Heart left ventricle (tissue), 13 donors: Measurements from ENCODE around the gene RAG1.

ENCODE experiments used
- CTCF ChIP-seq, 12 donors: fragments of 200-600 bp; sonication (generic) in 4 of 12; IDR thresholded peaks; one replicate each; pipeline versions ENCODE4 v1.5.0 to v1.8.0; 2018 to 2022; ENCODE audit warnings: antibody characterized with exemption in 12 of 12, mild to moderate bottlenecking in 5 of 12
- POLR2A ChIP-seq, 2 donors: fragments of 450-650 bp; IDR thresholded peaks; one replicate each; pipeline ENCODE4 v1.6.1; 2017; ENCODE audit warnings: antibody characterized with exemption in 2 of 2, mild to moderate bottlenecking in 2 of 2, moderate library complexity in 2 of 2
- donor health status: ischemic (EF 13 %, LVEDD 7.1; RV severe dilation, severe dysfunction).
- donor health status: DM: no; HTN: yes; CAD: no.
- donor health status: DM: no; HTN: no; CAD: no.
- donor health status: ischemic (EF 25% LVEDD 6.9; RV normal size, moderate dysfunction).
- donor health status: ischemic (EF 25% LVEDD 5.7; RV mildly dilated, moderate dysfunction).
- donor health status: ischemic (EF 35%, LVEDD 5.7; RV mildly dilated, moderate dysfunction).
- donor health status: nonischemic (EF 11% LVEDD 7.7; RV severe dilation, severe dysfunction).
- donor health status: DM: yes; HTN: yes; CAD: no.
- donor health status: PGD.
- donor health status: ischemic (EF 29% LVEDD 5.4; RV normal size, mild dysfunction).
- donor health status: nonischemic (EF 23%, LVEDD 6.1; RV moderate dilation, normal function).

GRCh38 chr11:36623494-36623893 lies 55.7 kb downstream of the RAG1 start:
- no peak for TF ChIP-seq CTCF (IDR thresholded peaks at IDR 0.05)
- no peak for TF ChIP-seq POLR2A (IDR thresholded peaks at IDR 0.05)
